Measurements from ENCODE around the gene MEGF6. TPM values are rescaled to one million over a fixed set of nuclear protein-coding genes. Genes with fewer than 3 reads are reported as not detected.

The MEGF6 gene
- total and polyA plus RNA-seq, 2 of the 8 experiments (the other 6 are each of a cell fraction or from before 2014, with no cell fraction given): 4.1 to 14.8 TPM

DNA sequence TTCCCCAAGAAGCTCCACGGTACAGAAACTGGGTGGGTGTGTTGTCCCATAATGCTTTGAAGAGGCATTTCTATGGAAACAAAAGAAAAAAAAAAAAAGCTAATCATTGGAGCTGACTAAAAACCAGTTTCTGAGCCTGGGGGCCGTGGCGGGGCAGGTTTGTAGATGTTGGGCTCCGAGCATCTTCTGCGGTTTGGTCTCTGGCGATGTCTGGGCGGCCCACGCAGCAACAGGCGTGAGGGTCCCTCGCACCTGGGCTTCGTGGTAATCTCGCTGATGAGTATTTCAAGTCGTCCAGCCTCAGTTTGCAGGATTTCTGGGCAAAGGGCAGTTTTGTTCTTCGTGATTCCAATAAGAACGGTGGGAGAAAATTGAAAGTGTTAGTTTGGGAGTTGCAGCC lies 47.8 kb upstream of the MEGF6 start:
- Histone ChIP-seq H3K4ac (replicated peaks; ENCODE audit: insufficient read length, low read depth, low read length) (no peak overlapping the region), H2BK15ac (ENCODE audit: low read length) (no peak overlapping the region), H2BK120ac (replicated peaks; ENCODE audit: low read depth, low read length) (no peak overlapping the region), H2BK20ac (ENCODE audit: low read length) (no peak overlapping the region), H3K27ac (ENCODE audit: low read depth, low read length) (no peak overlapping the region), H3K36me3 (ENCODE audit: control insufficient read depth in 2 of 4, insufficient read depth in 4 of 4, low read length in 3 of 4) (no peaks in the 10 kb centered on the region), H3K79me1 (ENCODE audit: low read depth, low read length) (no peaks in the 10 kb centered on the region), H3K23ac (ENCODE audit: insufficient read length) (no peak overlapping the region), H3K4me3 (ENCODE audit: extremely low read depth in 1 of 4, insufficient read depth in 2 of 4, low read depth in 3 of 4, low read length in 4 of 4) (no peak overlapping the region), H2AFZ (ENCODE audit: low read length) (no peak overlapping the region), H2BK5ac (ENCODE audit: low read depth, low read length) (no peak overlapping the region), H4K20me1 (replicated peaks in 1 of 2; ENCODE audit: control insufficient read depth in 1 of 2, insufficient read depth in 2 of 2, low read length in 2 of 2) (no peaks in the 10 kb centered on the region), H3K18ac (ENCODE audit: extremely low read depth, low read length) (no peak overlapping the region), H3K4me2 (ENCODE audit: insufficient read depth in 1 of 2, low read depth in 2 of 2, low read length in 2 of 2) (no peak overlapping the region), H3K56ac (replicated peaks; ENCODE audit: insufficient read length, low read depth, low read length) (no peak overlapping the region), H3K27me3 (replicated peaks in 1 of 4; ENCODE audit: control insufficient read depth in 3 of 4, extremely low read depth in 1 of 4, insufficient read depth in 3 of 4, low read length in 3 of 4) (peaks cover 8 to 36% (median 25%) of the 10 kb centered on the region in 4 experiments), H2AK5ac (ENCODE audit: low read depth, low read length) (no peak overlapping the region), H4K91ac (replicated peaks; ENCODE audit: insufficient read length, low read length) (no peak overlapping the region), H3K79me2 (ENCODE audit: control insufficient read depth in 1 of 2, insufficient read depth in 2 of 2, low read length in 2 of 2) (no peaks in the 10 kb centered on the region), H4K8ac (ENCODE audit: extremely low read depth, insufficient read depth, low read length) (no peak overlapping the region), H3K23me2 (ENCODE audit: low read depth, low read length) (no peaks in the 10 kb centered on the region), H4K5ac (ENCODE audit: insufficient read length, low read depth, low read length) (no peak overlapping the region), H2BK12ac (ENCODE audit: low read depth, low read length) (no peak overlapping the region), H3K9me3 (ENCODE audit: insufficient read depth in 2 of 2, low read depth in 1 of 2, low read length in 1 of 2) (no peaks in the 10 kb centered on the region), H3K9ac (replicated peaks in 1 of 4; ENCODE audit: extremely low read depth in 1 of 4, low read depth in 3 of 4, low read length in 3 of 4) (no peak overlapping the region), H3K14ac (ENCODE audit: insufficient read length) (no peak overlapping the region), H3K4me1 (replicated peaks in 1 of 4; ENCODE audit: control insufficient read depth in 3 of 4, insufficient read depth in 4 of 4, low read length in 3 of 4) (peaks cover 0 to 6% (median 0%) of the 10 kb centered on the region in 4 experiments; a peak in 2 of 7 replicates)
- FAIRE-seq: no peak
- 85% methylated on average over 15 of the region's 15 CpGs; no CpG with 5 or more reads in 1 of the 2 experiments for WGBS, 2 experiments (ENCODE audit: extremely low coverage in 1 of 2, insufficient coverage in 1 of 2, insufficient read length in 1 of 2, insufficient replicate concordance in 2 of 2, low coverage in 1 of 2, low lambda C conversion rate in 2 of 2, missing lambda C conversion rate in 1 of 2)
- CTCF ChIA-PET (ENCODE audit: partially characterized antibody): interaction anchor here (1.4 kb wide), 2 partner anchors 12 to 64 kb away, joined by 3 read pairs; no protein-coding TSS in a partner anchor
- POLR2A ChIA-PET (ENCODE audit: partially characterized antibody): interaction anchor here (0.6 kb wide), 1 partner anchor 241 kb away, joined by 3 read pairs; no protein-coding TSS in a partner anchor
- DNase-seq (ENCODE audit: low read depth in 1 of 2, low spot score in 2 of 2): no peak
- no peak for TF ChIP-seq SP1 (IDR thresholded peaks at IDR 0.05; ENCODE audit: low read depth, low read length)
- TF ChIP-seq EP300 (IDR thresholded peaks at IDR 0.05; ENCODE audit: borderline replicate concordance in 1 of 2, low read depth in 2 of 2, low read length in 2 of 2): no peak
- TF ChIP-seq RFX5 (IDR thresholded peaks at IDR 0.05; ENCODE audit: borderline replicate concordance, low read depth, low read length): no peak
- no peak for TF ChIP-seq POLR2AphosphoS5 (IDR thresholded peaks at IDR 0.05; ENCODE audit: low read depth, low read length)
- TF ChIP-seq NANOG (IDR thresholded peaks at IDR 0.05; ENCODE audit: insufficient read depth, low read depth, low read length, poor library complexity, severe bottlenecking): no peak
- no peak for TF ChIP-seq RNF2 (IDR thresholded peaks at IDR 0.05; ENCODE audit: borderline replicate concordance, low read depth, low read length, missing control alignments, poor library complexity, severe bottlenecking)
- TF ChIP-seq SUZ12 (IDR thresholded peaks at IDR 0.05; ENCODE audit: low read length): no peak
- TF ChIP-seq MAX (IDR thresholded peaks at IDR 0.05): no peak
- TF ChIP-seq NRF1 (IDR thresholded peaks at IDR 0.05; ENCODE audit: low read depth, low read length): no peak
- no peak for TF ChIP-seq RBBP5 (IDR thresholded peaks at IDR 0.05; ENCODE audit: borderline replicate concordance, low read depth, low read length)
- TF ChIP-seq BCL11A (IDR thresholded peaks at IDR 0.05; ENCODE audit: low read depth in 2 of 2, low read length in 2 of 2): no peak
- TF ChIP-seq TAF1 (IDR thresholded peaks at IDR 0.05; ENCODE audit: low read depth, low read length): no peak
- no peak for TF ChIP-seq ATF3 (IDR thresholded peaks at IDR 0.05; ENCODE audit: insufficient read depth, low read depth, low read length)

Data from H1 (cell line).